A549 (cell line): Measurements from ENCODE around the gene COQ2. TPM values are rescaled to one million over a fixed set of nuclear protein-coding genes. Genes with fewer than 3 reads are reported as not detected.

ENCODE experiments used
- ATAC-seq, 2 experiments: fragments of 200-7000 bp in 1 of 2; fragments of >200 bp in 1 of 2; cut with Nextera tagmentation in 1 of 2; cut with Tn5 transposase in 1 of 2; 3 replicates each; pipeline versions ENCODE4 v1.8.0 to v1.9.1; 2018 to 2020; ENCODE audit warnings: mild to moderate bottlenecking in 1 of 2, moderate library complexity in 1 of 2
- CTCF ChIA-PET: fragments of 300-600 bp; sonication (Branson Sonifier 250); formaldehyde crosslinking; extraction: SDS; loops from one replicate; lab custom pipeline; 2021; ENCODE audit warnings: antibody characterized with exemption, inconsistent platforms; lab: Yijun Ruan, JAX
- POLR2A ChIA-PET: fragments of 350-600 bp; formaldehyde crosslinking; extraction: SDS; loops from one replicate; lab custom pipeline; 2021; ENCODE audit warnings: antibody characterized with exemption, inconsistent platforms; lab: Yijun Ruan, JAX
- DNase-seq, 2 experiments: peaks; one replicate each; pipeline versions ENCODE4 v3.0.0 to v3.0.0-alpha.2; 2011 to 2016; ENCODE audit warnings: low read depth in 1 of 2, low spot score in 1 of 2
- FAIRE-seq: peaks from 2 replicates; lab custom pipeline; 2011; peaks lifted over from hg19 to GRCh38; lab: Jason Lieb, UNC
- H3K27ac ChIP-seq, 2 experiments: fragments of >200 bp; sonication (Bioruptor Twin); formaldehyde crosslinking; 3 replicates each; pipeline ENCODE4 v1.5.1; 2016 to 2017
- H3K4me1 ChIP-seq: fragments of >200 bp; sonication (Bioruptor Twin); formaldehyde crosslinking; 3 replicates; pipeline ENCODE4 v1.6.1; 2016
- H3K4me2 ChIP-seq: fragments of >200 bp; sonication (Bioruptor Twin); formaldehyde crosslinking; 3 replicates; pipeline ENCODE4 v1.6.1; 2016
- H3K4me3 ChIP-seq: fragments of >200 bp; sonication (Bioruptor Twin); formaldehyde crosslinking; 3 replicates; pipeline ENCODE4 v1.5.1; 2016
- H3K9me3 ChIP-seq: fragments of >200 bp; sonication (Bioruptor Twin); formaldehyde crosslinking; 3 replicates; pipeline ENCODE4 v1.6.1; 2016
- CBX8 ChIP-seq: fragments of 200-600 bp; sonication (generic); IDR thresholded peaks from 2 replicates; pipeline ENCODE4 v1.6.1; 2016
- CEBPB ChIP-seq, 2 experiments: fragments of >200 bp in 1 of 2; sonication (Bioruptor Twin) in 1 of 2; formaldehyde crosslinking in 1 of 2; IDR thresholded peaks; 2 replicates each; pipeline ENCODE4 v1.6.1; 2012 to 2016
- FOSL2 ChIP-seq, 2 experiments: fragments of 450-650 bp in 1 of 2; fragments of >200 bp in 1 of 2; sonication (Bioruptor Twin) in 1 of 2; formaldehyde crosslinking; IDR thresholded peaks; 2 replicates each; pipeline versions ENCODE4 v1.5.0 to v1.6.1; 2016 to 2020; ENCODE audit warnings: mild to moderate bottlenecking in 1 of 2, moderate library complexity in 1 of 2
- HOXA7 ChIP-seq: fragments of 250-450 bp; sonication (Bioruptor Pico); IDR thresholded peaks from 2 replicates; pipeline ENCODE4 v1.5.0; 2020; ENCODE audit warnings: mild to moderate bottlenecking, moderate library complexity
- HOXB13 ChIP-seq: fragments of 250-450 bp; sonication (Bioruptor Pico); IDR thresholded peaks from 2 replicates; pipeline ENCODE4 v1.5.0; 2020; ENCODE audit warnings: low read depth, mild to moderate bottlenecking, moderate library complexity
- HOXB5 ChIP-seq: fragments of 250-450 bp; sonication (Bioruptor Pico); IDR thresholded peaks from 2 replicates; pipeline ENCODE4 v1.5.0; 2020; ENCODE audit warnings: mild to moderate bottlenecking, moderate library complexity
- JUNB ChIP-seq: fragments of >200 bp; sonication (Bioruptor Twin); formaldehyde crosslinking; IDR thresholded peaks from 2 replicates; pipeline ENCODE4 v1.6.1; 2016
- MAFK ChIP-seq: fragments of 450-650 bp; IDR thresholded peaks from 2 replicates; pipeline ENCODE4 v1.6.1; 2014; ENCODE audit not compliant: partially characterized antibody
- MAZ ChIP-seq: fragments of 150-350 bp; IDR thresholded peaks from 2 replicates; pipeline ENCODE4 v1.6.1; 2014; ENCODE audit warnings: antibody characterized with exemption, low read depth, low read length, borderline replicate concordance
- MYC ChIP-seq: IDR thresholded peaks from 2 replicates; pipeline ENCODE4 v1.6.1; 2012; ENCODE audit warnings: mild to moderate bottlenecking, inconsistent platforms, low read length, improper control_type of control experiment, borderline replicate concordance
- NFE2L2 ChIP-seq: fragments of 150-350 bp; conservative IDR thresholded peaks from 2 replicates; pipeline ENCODE4 v1.6.1; 2014; ENCODE audit warnings: low read length
- NPAS2 ChIP-seq: fragments of 250-450 bp; sonication (Bioruptor Pico); IDR thresholded peaks from 2 replicates; pipeline ENCODE4 v1.8.0; 2022; ENCODE audit warnings: mild to moderate bottlenecking, moderate library complexity, borderline replicate concordance
- POLR2AphosphoS2 ChIP-seq: conservative IDR thresholded peaks from 2 replicates; pipeline ENCODE4 v1.6.1; 2012; ENCODE audit warnings: low read length, improper control_type of control experiment, inconsistent platforms
- RCOR1 ChIP-seq: fragments of 150-350 bp; IDR thresholded peaks from 2 replicates; pipeline ENCODE4 v1.6.1; 2014; ENCODE audit warnings: antibody characterized with exemption, low read length, low read depth
- RFX5 ChIP-seq: fragments of 450-650 bp; IDR thresholded peaks from 2 replicates; pipeline ENCODE4 v1.7.1; 2014; ENCODE audit warnings: antibody characterized with exemption, mild to moderate bottlenecking, moderate library complexity
- RNF2 ChIP-seq: fragments of 200-600 bp; sonication (generic); IDR thresholded peaks from 2 replicates; pipeline ENCODE4 v1.6.1; 2016; ENCODE audit warnings: low read depth, mild to moderate bottlenecking, antibody characterized with exemption, moderate library complexity, borderline replicate concordance
- TFCP2L1 ChIP-seq: fragments of 250-450 bp; sonication (Bioruptor Pico); IDR thresholded peaks from 2 replicates; pipeline ENCODE4 v1.5.0; 2021; ENCODE audit warnings: mild to moderate bottlenecking
- TP53 ChIP-seq: fragments of 250-450 bp; sonication (Bioruptor Pico); IDR thresholded peaks from 2 replicates; pipeline ENCODE4 v1.5.0; 2021; ENCODE audit warnings: mild to moderate bottlenecking, moderate library complexity
- ZFP36 ChIP-seq: fragments of 450-650 bp; IDR thresholded peaks from 2 replicates; pipeline ENCODE4 v1.6.1; 2014; ENCODE audit warnings: borderline replicate concordance; ENCODE audit not compliant: partially characterized antibody
- WGBS: methylation state at CpG from one replicate; pipeline ENCODE4 v1.1.6; 2017; ENCODE audit errors: missing lambda C conversion rate; 5-methylcytosine and 5-hydroxymethylcytosine counted together
- polyA plus RNA-seq, 4 experiments: library from polyadenylated mRNA; depleted of rRNA in 3 of 4; stranded (reverse); fragments of >200 nt; fragmentation: RNase III in 1 of 4; extraction: RNeasy Plus Mini Kit Qiagen cat#74134 plus additional on column Dnase treatment in 1 of 4; gene quantifications; 2 replicates in 3 of 4; 3 replicates in 1 of 4; pipeline ENCODE4 v1.2.3, GENCODE V29; 2011 to 2017
- TF ChIP-seq, protein P1 (sequence below): fragments of >200 bp; sonication (Bioruptor Twin); formaldehyde crosslinking; IDR thresholded peaks from 2 replicates; pipeline ENCODE4 v1.6.1; 2016
- TF ChIP-seq, protein P2 (sequence below): fragments of 150-350 bp; IDR thresholded peaks from 2 replicates; pipeline ENCODE4 v1.6.1; 2014; ENCODE audit warnings: low read depth, mild to moderate bottlenecking, low read length
- TF ChIP-seq, protein P3 (sequence below): fragments of >200 bp; sonication (Bioruptor Twin); formaldehyde crosslinking; IDR thresholded peaks from 3 replicates; pipeline ENCODE4 v1.6.1; 2016
- TF ChIP-seq, protein P4 (sequence below): fragments of 450-650 bp; IDR thresholded peaks from 2 replicates; pipeline ENCODE4 v1.6.1; 2014; ENCODE audit warnings: antibody characterized with exemption
- TF ChIP-seq, protein P5 (sequence below): fragments of 200-600 bp; sonication (generic); IDR thresholded peaks from 2 replicates; pipeline ENCODE4 v1.6.1; 2016; ENCODE audit warnings: antibody characterized with exemption, mild to moderate bottlenecking, moderate library complexity

COQ2 gene
- polyA plus RNA-seq, 2 of the 4 experiments (the other 2 are of a cell fraction) = 18.5 to 35.9 TPM

DNA sequence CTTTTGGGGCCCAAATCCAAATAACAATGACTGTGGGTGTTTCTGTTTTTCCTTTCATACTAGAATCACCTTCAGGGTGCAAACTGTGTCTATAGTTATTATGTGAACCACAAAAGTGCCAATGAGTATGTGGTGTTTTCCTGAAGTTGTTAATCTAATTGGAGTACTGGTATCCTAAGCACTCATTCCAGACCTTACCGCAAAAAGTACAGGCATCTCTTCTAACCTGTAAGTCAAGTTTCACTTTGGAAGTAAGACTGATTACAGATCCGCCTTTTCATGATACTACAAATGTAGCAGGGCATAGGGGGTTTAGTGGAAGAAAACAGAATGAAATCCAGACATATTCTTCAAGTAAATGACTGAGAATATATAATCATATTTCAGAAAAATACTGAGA lies 16.1 kb downstream of the COQ2 start:
- DNase-seq (no peak), FAIRE-seq (no peak), ATAC-seq (no peak)
- WGBS = 50% methylated on average over 2 of the region's 2 CpGs
- Histone ChIP-seq H3K4me3 (no peak overlapping the region), H3K9me3 (no peaks in the 10 kb centered on the region), H3K4me2 (peak overlapping the region; percentile 77; the same call in 1 of the 3 replicates), H3K4me1 (peaks cover 30% of the 10 kb centered on the region), H3K27ac (peak overlapping the region; percentile 59 to 81; a peak in 3 of 6 replicates)
- ChIA-PET POLR2A (interaction anchor here (1.2 to 2.6 kb wide), 2 partner anchors 16 to 158 kb away, joined by 4 to 14 read pairs; partner anchors contain the start of gene COQ2), CTCF (interaction anchor here (0.7 to 1.3 kb wide), 2 partner anchors 12 to 16 kb away, joined by 3 read pairs; partner anchors contain the start of gene COQ2)
- TF ChIP-seq TFCP2L1 (CRISPR knock-in tag) = no peak
- TF ChIP-seq, protein P1, sequence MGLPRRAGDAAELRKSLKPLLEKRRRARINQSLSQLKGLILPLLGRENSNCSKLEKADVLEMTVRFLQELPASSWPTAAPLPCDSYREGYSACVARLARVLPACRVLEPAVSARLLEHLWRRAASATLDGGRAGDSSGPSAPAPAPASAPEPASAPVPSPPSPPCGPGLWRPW = no peak

DNA sequence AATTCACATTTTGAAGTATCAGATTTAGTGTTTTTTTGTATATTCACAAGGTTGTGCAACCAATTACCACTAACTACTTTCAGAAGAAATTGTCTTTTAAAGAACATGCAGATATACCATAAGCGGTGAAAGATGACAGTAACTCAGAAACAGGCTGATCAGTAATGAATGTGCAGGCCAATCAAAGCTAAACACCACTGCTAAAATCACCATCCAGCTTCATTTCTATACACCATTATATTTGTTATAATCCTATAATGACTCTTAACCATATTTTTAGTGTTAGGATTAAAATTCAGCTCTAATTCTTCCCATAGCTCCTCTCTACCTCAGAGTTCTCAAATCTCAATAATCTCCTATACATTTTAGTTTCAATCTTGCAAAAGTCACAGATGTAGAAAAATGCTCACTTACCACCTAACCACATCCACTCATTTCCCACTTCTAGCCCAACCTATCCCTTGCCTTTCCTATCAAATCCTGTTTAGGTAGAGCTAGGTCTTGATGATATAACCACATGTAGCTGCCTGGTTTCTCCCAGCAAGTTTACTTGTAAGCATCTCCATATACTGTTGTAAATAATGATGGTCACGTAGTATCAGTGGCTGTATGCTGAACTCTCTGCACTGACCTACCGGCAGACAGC lies 16.6 kb downstream of the COQ2 start:
- peak overlapping the region; percentile 77 for H3K4me2 ChIP-seq
- WGBS = 83% methylated on average over 3 of the region's 3 CpGs
- ChIA-PET POLR2A (interaction anchor here (1.2 to 2.6 kb wide), 2 partner anchors 16 to 158 kb away, joined by 4 to 14 read pairs; partner anchors contain the start of gene COQ2), CTCF (interaction anchor here (0.7 to 1.3 kb wide), 3 partner anchors 12 to 212 kb away, joined by 3 read pairs; partner anchors contain the start of gene COQ2)
- ATAC-seq = peak; percentile 26 to 31; a peak in 3 of 6 replicates
- DNase-seq = no peak
- H3K4me3 ChIP-seq = no peak overlapping the region
- TF ChIP-seq, protein P2, sequence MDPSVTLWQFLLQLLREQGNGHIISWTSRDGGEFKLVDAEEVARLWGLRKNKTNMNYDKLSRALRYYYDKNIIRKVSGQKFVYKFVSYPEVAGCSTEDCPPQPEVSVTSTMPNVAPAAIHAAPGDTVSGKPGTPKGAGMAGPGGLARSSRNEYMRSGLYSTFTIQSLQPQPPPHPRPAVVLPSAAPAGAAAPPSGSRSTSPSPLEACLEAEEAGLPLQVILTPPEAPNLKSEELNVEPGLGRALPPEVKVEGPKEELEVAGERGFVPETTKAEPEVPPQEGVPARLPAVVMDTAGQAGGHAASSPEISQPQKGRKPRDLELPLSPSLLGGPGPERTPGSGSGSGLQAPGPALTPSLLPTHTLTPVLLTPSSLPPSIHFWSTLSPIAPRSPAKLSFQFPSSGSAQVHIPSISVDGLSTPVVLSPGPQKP = no peak
- no peak for TF ChIP-seq FOSL2 (IDR thresholded peaks at IDR 0.05)
- no peak for TF ChIP-seq FOSL2 (CRISPR knock-in tag; IDR thresholded peaks at IDR 0.05)
- TF ChIP-seq ZFP36 = no peak
- peak in 1 of 2 experiments; percentile 5; a peak in 1 of 4 replicates for TF ChIP-seq CEBPB (IDR thresholded peaks at IDR 0.05)
- TF ChIP-seq TP53 (CRISPR knock-in tag) = no peak
- H3K9me3 ChIP-seq = no peaks in the 10 kb centered on the region
- FAIRE-seq = no peak
- H3K4me1 ChIP-seq = peaks cover 30% of the 10 kb centered on the region
- peak overlapping the region; percentile 59 to 81; a peak in 5 of 6 replicates for H3K27ac ChIP-seq

DNA sequence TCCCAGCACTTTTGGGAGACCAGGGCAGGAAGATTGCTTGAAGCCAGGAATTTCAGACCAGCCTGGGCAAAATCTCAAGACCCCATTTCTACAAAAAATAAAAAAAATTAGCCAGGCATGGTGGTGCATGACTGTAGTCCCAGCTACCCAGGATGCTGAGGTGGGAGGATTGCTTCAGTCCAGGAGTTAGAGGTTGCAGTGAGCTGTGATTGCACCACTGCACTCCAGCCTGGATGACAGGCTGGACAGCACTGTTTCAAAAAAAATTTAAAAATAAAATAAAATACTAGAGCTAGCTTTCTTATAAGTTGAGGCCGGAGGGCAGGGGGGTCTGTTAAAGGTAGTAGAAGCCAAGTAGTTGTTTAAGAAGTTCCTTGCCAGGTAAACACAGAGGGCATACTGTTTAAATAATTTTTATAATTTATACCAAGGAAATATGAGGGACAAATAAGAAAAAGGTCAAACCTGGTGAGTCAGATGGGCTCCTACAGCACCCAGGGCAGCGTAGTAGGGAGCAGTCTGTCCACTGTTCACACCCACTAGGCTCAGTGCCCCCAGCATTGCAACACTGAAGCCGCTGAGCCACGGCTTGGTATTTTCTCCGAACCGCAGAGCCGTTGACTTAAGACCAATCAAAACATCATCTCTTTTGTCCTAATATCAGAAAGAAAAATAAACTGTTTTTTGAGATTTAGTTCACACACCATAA lies 17.3 kb downstream of the COQ2 start:
- no peak for FAIRE-seq
- H3K4me1 ChIP-seq = peaks cover 30% of the 10 kb centered on the region
- CTCF ChIA-PET = interaction anchor here (1.1 to 1.5 kb wide), 4 partner anchors 15 to 213 kb away, joined by 3 to 7 read pairs (median 4); partner anchors contain the start of gene COQ2
- TF ChIP-seq POLR2AphosphoS2 = no peak
- TF ChIP-seq HOXB13 (CRISPR knock-in tag) = no peak
- no peak for TF ChIP-seq RCOR1
- no peak for TF ChIP-seq RNF2
- TF ChIP-seq NFE2L2 = no peak
- no peak for TF ChIP-seq HOXA7 (CRISPR knock-in tag)
- no peak for TF ChIP-seq NPAS2
- TF ChIP-seq, protein P3, sequence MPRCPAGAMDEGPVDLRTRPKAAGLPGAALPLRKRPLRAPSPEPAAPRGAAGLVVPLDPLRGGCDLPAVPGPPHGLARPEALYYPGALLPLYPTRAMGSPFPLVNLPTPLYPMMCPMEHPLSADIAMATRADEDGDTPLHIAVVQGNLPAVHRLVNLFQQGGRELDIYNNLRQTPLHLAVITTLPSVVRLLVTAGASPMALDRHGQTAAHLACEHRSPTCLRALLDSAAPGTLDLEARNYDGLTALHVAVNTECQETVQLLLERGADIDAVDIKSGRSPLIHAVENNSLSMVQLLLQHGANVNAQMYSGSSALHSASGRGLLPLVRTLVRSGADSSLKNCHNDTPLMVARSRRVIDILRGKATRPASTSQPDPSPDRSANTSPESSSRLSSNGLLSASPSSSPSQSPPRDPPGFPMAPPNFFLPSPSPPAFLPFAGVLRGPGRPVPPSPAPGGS = 0 out of 3 replicates have a peak, but pooled peaks have one; percentile 31
- no peak for TF ChIP-seq HOXB5 (CRISPR knock-in tag)
- TF ChIP-seq, protein P4, sequence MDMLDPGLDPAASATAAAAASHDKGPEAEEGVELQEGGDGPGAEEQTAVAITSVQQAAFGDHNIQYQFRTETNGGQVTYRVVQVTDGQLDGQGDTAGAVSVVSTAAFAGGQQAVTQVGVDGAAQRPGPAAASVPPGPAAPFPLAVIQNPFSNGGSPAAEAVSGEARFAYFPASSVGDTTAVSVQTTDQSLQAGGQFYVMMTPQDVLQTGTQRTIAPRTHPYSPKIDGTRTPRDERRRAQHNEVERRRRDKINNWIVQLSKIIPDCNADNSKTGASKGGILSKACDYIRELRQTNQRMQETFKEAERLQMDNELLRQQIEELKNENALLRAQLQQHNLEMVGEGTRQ = no peak
- TF ChIP-seq JUNB = peak; percentile 56
- TF ChIP-seq, protein P5, sequence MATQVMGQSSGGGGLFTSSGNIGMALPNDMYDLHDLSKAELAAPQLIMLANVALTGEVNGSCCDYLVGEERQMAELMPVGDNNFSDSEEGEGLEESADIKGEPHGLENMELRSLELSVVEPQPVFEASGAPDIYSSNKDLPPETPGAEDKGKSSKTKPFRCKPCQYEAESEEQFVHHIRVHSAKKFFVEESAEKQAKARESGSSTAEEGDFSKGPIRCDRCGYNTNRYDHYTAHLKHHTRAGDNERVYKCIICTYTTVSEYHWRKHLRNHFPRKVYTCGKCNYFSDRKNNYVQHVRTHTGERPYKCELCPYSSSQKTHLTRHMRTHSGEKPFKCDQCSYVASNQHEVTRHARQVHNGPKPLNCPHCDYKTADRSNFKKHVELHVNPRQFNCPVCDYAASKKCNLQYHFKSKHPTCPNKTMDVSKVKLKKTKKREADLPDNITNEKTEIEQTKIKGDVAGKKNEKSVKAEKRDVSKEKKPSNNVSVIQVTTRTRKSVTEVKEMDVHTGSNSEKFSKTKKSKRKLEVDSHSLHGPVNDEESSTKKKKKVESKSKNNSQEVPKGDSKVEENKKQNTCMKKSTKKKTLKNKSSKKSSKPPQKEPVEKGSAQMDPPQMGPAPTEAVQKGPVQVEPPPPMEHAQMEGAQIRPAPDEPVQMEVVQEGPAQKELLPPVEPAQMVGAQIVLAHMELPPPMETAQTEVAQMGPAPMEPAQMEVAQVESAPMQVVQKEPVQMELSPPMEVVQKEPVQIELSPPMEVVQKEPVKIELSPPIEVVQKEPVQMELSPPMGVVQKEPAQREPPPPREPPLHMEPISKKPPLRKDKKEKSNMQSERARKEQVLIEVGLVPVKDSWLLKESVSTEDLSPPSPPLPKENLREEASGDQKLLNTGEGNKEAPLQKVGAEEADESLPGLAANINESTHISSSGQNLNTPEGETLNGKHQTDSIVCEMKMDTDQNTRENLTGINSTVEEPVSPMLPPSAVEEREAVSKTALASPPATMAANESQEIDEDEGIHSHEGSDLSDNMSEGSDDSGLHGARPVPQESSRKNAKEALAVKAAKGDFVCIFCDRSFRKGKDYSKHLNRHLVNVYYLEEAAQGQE = no peak
- TF ChIP-seq MAFK = no peak
- TF ChIP-seq MAZ = no peak
- TF ChIP-seq RFX5 = no peak
- TF ChIP-seq MYC = no peak
- TF ChIP-seq CBX8 = no peak

More for the DNA sequence above, 17.3 kb downstream of the COQ2 start:
- DNase-seq (peak; percentile 44 to 72), ATAC-seq (peak; percentile 98 to 99)
- Histone ChIP-seq H3K4me2 (peak overlapping the region; percentile 77), H3K4me3 (no peak overlapping the region), H3K27ac (peak overlapping the region; percentile 59 to 81), H3K9me3 (no peaks in the 10 kb centered on the region)
- 3% methylated on average over 7 of the region's 7 CpGs for WGBS
- POLR2A ChIA-PET = interaction anchor here (1.2 to 2.6 kb wide), 2 partner anchors 17 to 157 kb away, joined by 4 to 14 read pairs; partner anchors contain the start of gene COQ2
